Neural crest cell (in vitro differentiated cells): Measurements from ENCODE around the gene RASAL1. TPM values are rescaled to one million over a fixed set of nuclear protein-coding genes. Genes with fewer than 3 reads are reported as not detected.

Experiments
- DNase-seq: peaks from one replicate; pipeline ENCODE4 v3.0.0; 2021; ENCODE audit warnings: low read depth, mixed read lengths, low spot score
- H3K27ac Mint-ChIP-seq: one replicate; pipeline ENCODE4 v1.8.0; 2021; ENCODE audit warnings: mild to moderate bottlenecking, mixed read lengths; ENCODE audit not compliant: unreplicated experiment
- H3K27me3 Mint-ChIP-seq: 2 replicates; pipeline ENCODE4 v1.8.0; 2021; ENCODE audit warnings: low read depth, mild to moderate bottlenecking, mixed read lengths
- H3K36me3 Mint-ChIP-seq: 2 replicates; pipeline ENCODE4 v1.8.0; 2021; ENCODE audit warnings: low read depth, mild to moderate bottlenecking, mixed read lengths
- H3K4me1 Mint-ChIP-seq: 2 replicates; pipeline ENCODE4 v1.8.0; 2021; ENCODE audit warnings: mixed read lengths
- H3K4me3 Mint-ChIP-seq: one replicate; pipeline ENCODE4 v1.8.0; 2021; ENCODE audit warnings: mild to moderate bottlenecking, mixed read lengths
- H3K9me3 Mint-ChIP-seq: 2 replicates; pipeline ENCODE4 v1.8.0; 2021; ENCODE audit warnings: mixed read lengths
- total RNA-seq: library from RNA; stranded (reverse); gene quantifications from 2 replicates; pipeline ENCODE4 v1.2.1, GENCODE V29; 2021
- TF ChIP-seq, protein P1 (sequence below): fragments of 200-600 bp; sonication (generic); conservative IDR thresholded peaks from 2 replicates; pipeline ENCODE4 v1.5.0; 2021; ENCODE audit warnings: antibody characterized with exemption, mild to moderate bottlenecking

RASAL1 gene
- total RNA-seq, 1 donor from 2014 or later: not detected

DNA sequence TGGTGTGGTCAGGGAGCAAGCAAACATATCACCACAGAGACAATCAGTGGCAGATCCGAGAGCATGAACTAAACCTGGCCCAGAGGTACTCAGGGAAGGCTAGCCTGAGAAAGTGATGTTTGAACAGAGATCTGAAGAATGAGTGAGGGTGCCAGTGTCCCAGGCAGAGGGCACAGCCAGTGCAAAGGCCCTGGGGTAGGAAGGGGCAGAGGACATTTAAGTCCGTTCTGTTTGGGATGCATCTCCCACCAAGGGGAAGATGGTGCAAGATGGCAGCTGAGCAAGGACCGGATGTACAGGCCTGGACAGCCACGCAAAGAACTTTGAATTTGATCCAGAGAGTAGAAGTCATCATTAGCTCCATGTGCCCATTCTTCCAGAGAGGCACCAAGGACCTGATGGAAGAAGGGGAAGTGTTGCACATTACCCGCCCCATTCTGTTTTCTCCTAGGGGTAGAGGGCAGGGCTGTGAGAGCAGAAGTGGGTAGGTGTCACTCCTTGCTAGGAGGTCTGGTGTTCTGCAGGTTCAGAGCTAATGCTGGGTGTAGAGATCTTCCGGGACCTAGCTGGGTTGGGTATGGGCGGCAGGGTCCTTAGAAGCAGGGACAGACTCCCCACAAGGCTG is 75.1 kb downstream of the RASAL1 start:
- DNase-seq: no peak
- no peaks in the 10 kb centered on the region for H3K9me3 Mint-ChIP-seq
- H3K36me3 Mint-ChIP-seq: no peaks in the 10 kb centered on the region
- peaks cover 11% of the 10 kb centered on the region for H3K4me1 Mint-ChIP-seq
- peaks cover 38% of the 10 kb centered on the region for H3K27me3 Mint-ChIP-seq
- no peak overlapping the region for H3K4me3 Mint-ChIP-seq
- H3K27ac Mint-ChIP-seq: no peak overlapping the region
- TF ChIP-seq, protein P1, sequence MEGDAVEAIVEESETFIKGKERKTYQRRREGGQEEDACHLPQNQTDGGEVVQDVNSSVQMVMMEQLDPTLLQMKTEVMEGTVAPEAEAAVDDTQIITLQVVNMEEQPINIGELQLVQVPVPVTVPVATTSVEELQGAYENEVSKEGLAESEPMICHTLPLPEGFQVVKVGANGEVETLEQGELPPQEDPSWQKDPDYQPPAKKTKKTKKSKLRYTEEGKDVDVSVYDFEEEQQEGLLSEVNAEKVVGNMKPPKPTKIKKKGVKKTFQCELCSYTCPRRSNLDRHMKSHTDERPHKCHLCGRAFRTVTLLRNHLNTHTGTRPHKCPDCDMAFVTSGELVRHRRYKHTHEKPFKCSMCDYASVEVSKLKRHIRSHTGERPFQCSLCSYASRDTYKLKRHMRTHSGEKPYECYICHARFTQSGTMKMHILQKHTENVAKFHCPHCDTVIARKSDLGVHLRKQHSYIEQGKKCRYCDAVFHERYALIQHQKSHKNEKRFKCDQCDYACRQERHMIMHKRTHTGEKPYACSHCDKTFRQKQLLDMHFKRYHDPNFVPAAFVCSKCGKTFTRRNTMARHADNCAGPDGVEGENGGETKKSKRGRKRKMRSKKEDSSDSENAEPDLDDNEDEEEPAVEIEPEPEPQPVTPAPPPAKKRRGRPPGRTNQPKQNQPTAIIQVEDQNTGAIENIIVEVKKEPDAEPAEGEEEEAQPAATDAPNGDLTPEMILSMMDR: no peak

DNA sequence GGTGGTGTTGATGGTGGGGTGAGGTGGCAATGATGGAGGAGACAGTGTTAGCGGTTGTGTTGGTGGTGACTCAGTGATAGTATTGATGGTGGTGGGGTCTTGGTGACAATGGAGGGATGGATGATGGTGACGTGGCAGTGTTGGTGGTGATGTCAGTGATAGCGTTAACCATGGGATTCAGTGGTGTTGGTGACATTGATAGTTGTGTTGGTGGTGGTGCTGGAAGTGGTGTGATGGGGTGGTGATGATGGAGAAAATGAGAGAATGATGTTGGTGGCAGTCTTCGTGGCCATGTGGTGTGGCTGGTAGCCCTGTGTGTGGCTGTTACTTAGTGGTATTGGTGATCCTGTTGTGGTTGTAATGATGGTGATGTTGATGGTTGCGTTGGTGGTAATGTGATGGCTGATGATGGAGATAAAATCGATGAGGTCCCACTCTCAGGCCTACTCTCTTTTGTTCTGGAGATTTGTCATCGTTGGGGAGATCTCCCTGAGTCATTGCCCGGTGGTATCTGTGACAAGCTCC is 76.4 kb downstream of the RASAL1 start:
- Mint-ChIP-seq H3K4me1 (peaks cover 11% of the 10 kb centered on the region), H3K27ac (no peak overlapping the region), H3K9me3 (no peaks in the 10 kb centered on the region), H3K27me3 (peaks cover 38% of the 10 kb centered on the region), H3K36me3 (no peaks in the 10 kb centered on the region), H3K4me3 (no peak overlapping the region)
- no peak for DNase-seq
- TF ChIP-seq, protein P1: no peak

DNA sequence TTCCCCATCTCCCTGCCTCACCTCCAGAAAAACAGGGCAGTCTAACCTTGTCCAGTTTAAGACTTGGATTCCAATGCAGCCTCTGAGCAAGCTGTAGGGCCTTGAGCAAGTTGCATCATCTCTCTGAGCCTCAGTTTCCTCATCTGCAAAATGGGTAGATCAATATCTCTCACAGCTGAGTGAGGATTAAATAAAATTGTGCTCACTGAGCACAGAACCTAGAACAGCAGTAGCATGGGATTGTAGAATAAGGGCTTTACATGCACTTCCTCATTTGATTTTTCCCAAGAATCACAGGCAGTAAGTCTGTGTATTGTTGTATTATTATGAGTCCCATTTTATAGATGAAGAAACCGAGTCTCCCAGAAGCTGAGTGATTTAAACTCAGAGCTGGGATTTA is 77.0 kb downstream of the RASAL1 start:
- no peaks in the 10 kb centered on the region for H3K9me3 Mint-ChIP-seq
- peaks cover 44% of the 10 kb centered on the region for H3K27me3 Mint-ChIP-seq
- no peak for DNase-seq
- TF ChIP-seq, protein P1: no peak
- H3K36me3 Mint-ChIP-seq: no peaks in the 10 kb centered on the region
- H3K4me3 Mint-ChIP-seq: peak overlapping the region; percentile 29
- H3K27ac Mint-ChIP-seq: no peak overlapping the region
- H3K4me1 Mint-ChIP-seq: peaks cover 11% of the 10 kb centered on the region

DNA sequence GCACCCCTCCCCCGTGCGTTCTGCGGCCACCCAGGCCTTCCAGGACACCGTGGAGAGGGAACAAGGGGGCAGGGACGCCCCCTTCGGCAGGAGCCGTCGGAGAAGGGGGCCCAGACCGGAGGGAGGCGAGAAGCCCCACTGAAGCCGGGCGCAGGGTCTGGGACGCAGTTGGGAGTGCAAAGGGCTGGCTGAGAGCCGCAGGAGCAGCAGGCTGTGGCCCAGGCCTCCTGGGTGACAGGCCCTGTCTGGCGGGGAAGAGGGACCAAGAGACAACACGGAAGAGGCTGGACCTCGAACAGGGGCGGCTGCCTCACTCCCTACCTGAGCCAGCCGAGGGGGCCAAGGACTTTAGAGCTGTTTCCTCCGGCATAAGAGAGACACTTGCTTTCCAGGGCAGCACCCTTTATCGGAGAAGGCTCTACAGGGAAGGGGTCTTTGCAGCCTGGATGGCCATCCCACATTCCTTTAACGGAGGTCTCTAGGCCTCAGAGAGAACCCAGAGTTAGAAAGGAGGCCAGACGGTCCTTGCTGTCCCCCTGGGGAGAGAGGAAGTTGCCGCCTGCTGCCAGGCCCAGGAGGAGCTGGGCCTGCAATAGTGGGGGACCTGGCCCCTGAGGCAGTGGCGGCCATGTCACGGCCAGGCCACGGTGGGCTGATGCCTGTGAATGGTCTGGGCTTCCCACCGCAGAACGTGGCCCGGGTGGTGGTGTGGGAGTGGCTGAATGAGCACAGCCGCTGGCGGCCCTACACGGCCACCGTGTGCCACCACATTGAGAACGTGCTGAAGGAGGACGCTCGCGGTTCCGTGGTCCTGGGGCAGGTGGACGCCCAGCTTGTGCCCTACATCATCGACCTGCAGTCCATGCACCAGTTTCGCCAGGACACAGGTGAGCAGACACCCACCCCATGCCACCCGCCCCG is 77.7 kb downstream of the RASAL1 start:
- DNase-seq: no peak
- Mint-ChIP-seq H3K36me3 (no peaks in the 10 kb centered on the region), H3K27me3 (peaks cover 50% of the 10 kb centered on the region), H3K4me3 (peak overlapping the region; percentile 29), H3K27ac (no peak overlapping the region), H3K9me3 (no peaks in the 10 kb centered on the region), H3K4me1 (peaks cover 10% of the 10 kb centered on the region)
- TF ChIP-seq, protein P1: no peak

DNA sequence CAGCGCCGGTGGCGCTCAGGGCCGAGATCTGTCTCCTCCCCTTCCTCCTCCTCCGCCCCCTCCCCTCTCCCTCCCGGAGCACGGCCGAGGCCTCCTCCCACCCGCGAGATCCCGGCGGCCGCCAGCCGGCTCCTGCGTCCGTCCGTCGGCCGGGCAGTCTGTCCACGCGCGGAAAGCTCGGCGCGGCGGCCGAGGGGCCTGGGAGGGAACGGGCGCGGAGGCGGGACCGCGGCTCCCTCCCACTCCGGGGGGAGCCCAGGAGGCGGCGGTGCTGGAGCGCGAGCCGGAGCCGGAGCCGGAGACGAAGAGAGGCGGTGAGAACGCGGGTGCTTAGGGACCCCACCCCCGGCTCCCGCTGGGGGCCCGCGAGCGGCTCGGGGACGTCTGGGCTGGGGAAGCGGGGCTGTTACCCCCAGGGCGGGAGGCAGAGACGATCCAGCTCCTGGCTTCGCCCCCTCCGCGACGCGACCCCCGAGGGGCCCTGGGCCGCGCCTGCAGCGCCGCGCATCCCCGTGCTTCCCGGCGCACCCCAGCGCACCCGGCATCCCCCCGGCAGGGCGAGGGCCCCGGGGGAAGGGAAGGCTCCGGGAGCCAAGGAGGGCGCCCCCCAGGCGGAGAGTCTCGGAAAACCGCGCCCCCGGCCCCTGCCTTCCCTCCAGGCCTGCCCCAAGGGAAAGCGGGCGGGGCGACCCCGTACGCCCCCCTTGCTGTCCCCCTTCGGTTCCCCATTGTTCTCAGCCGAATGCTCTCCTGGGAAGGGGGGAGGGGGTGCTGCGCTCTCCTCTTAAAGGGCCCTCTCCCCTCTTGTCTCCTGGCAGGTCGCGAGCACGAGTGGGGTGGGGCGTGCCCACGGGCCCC is 78.7 kb downstream of the RASAL1 start, which contains the start of gene DTX1:
DTX1 (plus strand) TSS at position 100 of the 858 bp plus-strand sequence. CDS start 1,463 bp downstream, outside the sequence.
- peaks cover 51% of the 10 kb centered on the region for H3K27me3 Mint-ChIP-seq
- peak within 1 kb of the TSS; percentile 64 for H3K4me3 Mint-ChIP-seq
- TF ChIP-seq, protein P1: no peak
- no peak within 1 kb of the TSS for H3K27ac Mint-ChIP-seq
- no peak for DNase-seq
- H3K9me3 Mint-ChIP-seq: no peaks in the 10 kb centered on the region
- H3K36me3 Mint-ChIP-seq: no peaks in the 10 kb centered on the region
- H3K4me1 Mint-ChIP-seq: no peaks in the 10 kb centered on the region
